Measurements from ENCODE around the gene GPR17. TPM values are rescaled to one million over a fixed set of nuclear protein-coding genes. Genes with fewer than 3 reads are reported as not detected.

Gene GPR17
- total and polyA plus RNA-seq, 9 of the 15 experiments (the other 6 are each of a cell fraction or from before 2014, with no cell fraction given) = not detected

GRCh38 chr2:127611076-127611925 is 34.7 kb upstream of the GPR17 start (continued):
- no peak for TF ChIP-seq ZNF407 (IDR thresholded peaks at IDR 0.05; ENCODE audit: low read depth)
- TF ChIP-seq TEAD4 (IDR thresholded peaks at IDR 0.05; ENCODE audit: low read length) = no peak
- TF ChIP-seq TEAD4 (CRISPR knock-in tag; IDR thresholded peaks at IDR 0.05; ENCODE audit: borderline replicate concordance) = no peak
- TF ChIP-seq ZNF717 (CRISPR knock-in tag; IDR thresholded peaks at IDR 0.05) = no peak

All from K562 (cell line).